K562 treated with DMSO at 1 percent for 24 hours (cell line): Measurements from ENCODE around the gene MINDY4. TPM values are rescaled to one million over a fixed set of nuclear protein-coding genes. Genes with fewer than 3 reads are reported as not detected.

Experiments
- total RNA-seq: library from RNA; unstranded; fragments of 300-600 nt; gene quantifications from 2 replicates; pipeline ENCODE4 v1.2.3, GENCODE V29; 2022; ENCODE audit warnings: low read depth; ENCODE audit not compliant: insufficient read depth

Gene MINDY4
- 7.9 and 8.4 TPM in 2 replicates for total RNA-seq

DNA sequence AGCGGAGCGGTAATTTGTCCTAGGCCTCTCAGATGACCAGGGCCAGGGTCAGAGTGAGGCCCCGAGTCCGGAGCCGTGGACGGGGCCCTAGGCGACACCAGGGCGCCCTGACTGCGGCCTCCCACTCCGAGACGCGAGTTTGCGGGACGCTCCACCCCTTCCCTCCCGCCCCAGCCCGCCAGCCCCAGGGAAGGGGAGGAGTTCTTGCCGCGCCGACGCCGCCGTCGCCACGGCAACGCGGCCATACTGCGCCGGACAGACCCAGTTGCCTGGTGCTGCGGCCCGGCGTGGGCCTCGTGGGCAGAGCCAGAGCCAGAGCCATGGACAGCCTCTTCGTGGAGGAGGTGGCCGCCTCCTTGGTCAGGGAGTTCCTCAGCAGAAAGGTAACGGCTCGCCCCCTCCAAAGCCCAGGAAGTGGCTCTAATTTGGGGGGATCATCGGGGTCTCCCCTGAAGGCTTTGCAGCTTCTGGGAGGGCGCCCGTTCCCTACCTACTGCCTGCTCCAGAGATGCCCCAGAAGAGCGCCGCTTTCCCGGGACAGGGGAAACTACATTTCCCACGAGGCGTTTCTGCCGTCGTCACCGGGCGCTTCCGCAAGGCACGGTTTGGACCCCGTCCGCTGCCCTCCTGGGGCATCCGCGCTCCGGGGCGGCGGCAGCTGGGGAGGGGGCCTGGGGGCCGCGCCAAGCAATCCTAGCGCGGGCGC is at the start of gene MINDY4:
Gene MINDY4 (plus strand): TSS at position 244 of the 706 bp plus-strand sequence. CDS start 77 bp downstream, at position 321.

DNA sequence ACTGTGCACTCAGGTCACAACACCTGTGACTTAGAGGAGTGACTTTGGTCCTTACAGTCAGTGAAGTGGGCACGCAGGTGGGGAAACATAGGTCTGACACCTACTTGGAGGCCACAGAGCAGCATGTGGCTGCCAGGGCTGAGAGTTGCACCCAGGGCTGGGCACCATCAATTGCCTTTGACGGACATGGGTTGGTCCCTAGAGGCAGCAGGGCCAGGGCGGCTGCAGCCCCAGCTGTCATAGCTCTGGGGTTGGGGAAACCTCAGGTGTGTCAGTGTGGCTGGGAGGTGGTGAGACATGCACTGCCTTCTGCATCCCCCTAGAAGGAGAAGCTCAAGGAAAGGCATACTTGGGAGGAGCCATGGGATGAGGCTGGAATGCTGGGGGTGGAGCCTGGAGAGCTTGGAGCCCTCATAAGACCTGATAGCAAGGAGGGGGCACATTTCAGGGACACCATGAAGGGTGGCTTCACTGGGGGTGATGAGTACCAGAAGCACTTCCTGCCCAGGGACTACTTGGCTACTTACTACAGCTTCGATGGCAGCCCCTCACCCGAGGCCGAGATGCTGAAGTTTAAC is 19.4 kb upstream of the MINDY4 start, which contains the start of gene INMT:
Gene INMT (plus strand): TSS at position 440 of the 578 bp plus-strand sequence. CDS start 16 bp downstream, at position 456.

DNA sequence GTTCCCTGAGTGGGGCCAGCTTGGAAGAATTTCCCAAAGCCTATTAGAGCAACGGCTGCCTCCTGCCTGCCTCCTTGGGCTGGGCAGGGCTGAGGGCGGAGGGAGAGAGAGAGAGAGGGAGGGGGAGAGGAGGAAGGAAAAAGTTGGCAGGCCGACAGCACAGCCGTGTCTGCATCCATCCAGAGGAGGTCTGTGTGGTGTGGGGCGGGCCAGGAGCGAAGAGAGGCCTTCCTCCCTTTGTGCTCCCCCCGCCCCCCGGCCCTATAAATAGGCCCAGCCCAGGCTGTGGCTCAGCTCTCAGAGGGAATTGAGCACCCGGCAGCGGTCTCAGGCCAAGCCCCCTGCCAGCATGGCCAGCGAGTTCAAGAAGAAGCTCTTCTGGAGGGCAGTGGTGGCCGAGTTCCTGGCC is 140.3 kb downstream of the MINDY4 start, which contains the start of gene AQP1:
Gene AQP1 (plus strand): TSS at position 293 of the 409 bp plus-strand sequence. CDS start 57 bp downstream, at position 350.

Other genes starting within 250 kb of the MINDY4 start
- gene GARS1, start 176.5 kb upstream of the MINDY4 start, total RNA-seq, result 227 and 269 TPM in 2 replicates
- gene CRHR2, start 89.0 kb upstream of the MINDY4 start, total RNA-seq, result not detected in 2 replicates
- gene INMT, start 19.3 kb upstream of the MINDY4 start, total RNA-seq, result not detected in 2 replicates
- 0.94 and 1.7 TPM in 2 replicates for gene AQP1, start 140.4 kb downstream of the MINDY4 start, total RNA-seq
- not detected in 2 replicates for gene GHRHR, start 192.5 kb downstream of the MINDY4 start, total RNA-seq